ELF-1 (cell line): Measurements from ENCODE around the gene ERC2.

Source experiments
- DNase-seq: peaks from one replicate; pipeline ENCODE4 v3.0.0-alpha.2; 2016; ENCODE audit warnings: low read depth, low spot score

Gene ERC2

DNA sequence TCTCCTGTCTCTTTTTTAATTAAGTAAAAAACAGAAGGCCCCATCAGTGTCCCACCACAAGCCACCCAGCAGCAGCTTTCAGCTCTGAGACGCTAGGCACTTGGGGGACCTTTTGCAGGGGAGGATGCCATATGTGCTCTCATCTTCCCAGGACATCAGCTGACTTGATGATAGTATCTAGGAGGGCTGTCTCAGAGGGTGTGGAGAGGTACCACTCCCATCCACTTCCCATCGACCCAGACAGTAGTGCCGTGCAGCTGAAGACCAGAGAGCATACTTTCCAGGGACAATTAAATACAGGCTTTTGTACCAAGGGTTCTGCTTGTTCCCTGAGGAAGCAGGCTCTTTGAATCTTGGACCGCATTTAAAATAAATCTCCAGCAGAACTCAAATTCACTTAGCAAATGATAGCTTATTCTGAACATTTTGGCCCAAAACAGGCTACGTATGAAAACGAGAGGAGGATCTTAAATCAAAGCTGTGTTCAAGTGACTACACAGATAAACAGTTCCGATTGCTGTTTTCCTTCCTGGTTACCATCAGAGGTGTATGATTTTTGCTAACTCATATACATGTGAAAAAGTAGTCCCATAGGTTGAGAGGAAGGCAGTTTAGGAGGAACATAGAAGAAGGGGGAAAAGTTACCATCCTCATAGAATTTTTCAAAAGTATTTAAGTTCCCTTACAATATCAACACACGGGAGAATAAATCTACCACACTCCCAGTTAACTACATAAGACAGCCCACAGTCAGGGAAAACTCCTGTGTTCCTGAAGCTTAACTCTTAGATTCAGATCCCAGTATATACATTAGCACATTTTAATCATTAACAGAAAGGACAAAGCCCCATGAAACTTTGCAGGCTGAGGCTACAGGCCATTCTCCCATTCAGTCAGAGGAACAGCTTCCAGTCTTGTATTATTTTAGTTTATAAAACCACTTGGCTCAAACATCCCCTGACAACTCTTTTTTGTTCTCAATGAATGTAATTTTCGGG lies 990.7 kb downstream of the ERC2 start:
- DNase-seq: no peak

DNA sequence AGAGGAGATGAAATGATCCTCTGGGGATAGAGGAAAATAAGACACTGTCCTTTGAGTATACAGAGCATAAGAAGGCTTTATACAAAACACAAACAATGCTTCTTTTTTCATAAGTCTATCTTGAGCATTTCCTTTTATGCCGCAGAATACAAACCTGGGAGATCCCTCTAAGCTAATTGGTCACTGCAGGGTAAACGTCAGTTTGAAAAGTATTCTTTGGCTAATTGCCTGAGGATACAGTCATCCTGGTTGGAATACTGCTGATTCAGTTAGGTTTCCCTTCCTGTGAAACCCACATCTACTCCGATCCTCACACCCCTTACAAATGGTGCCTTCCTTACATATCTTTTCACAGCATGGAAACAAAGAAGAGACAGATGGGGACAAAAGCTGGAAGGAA lies 991.8 kb downstream of the ERC2 start:
- no peak for DNase-seq

DNA sequence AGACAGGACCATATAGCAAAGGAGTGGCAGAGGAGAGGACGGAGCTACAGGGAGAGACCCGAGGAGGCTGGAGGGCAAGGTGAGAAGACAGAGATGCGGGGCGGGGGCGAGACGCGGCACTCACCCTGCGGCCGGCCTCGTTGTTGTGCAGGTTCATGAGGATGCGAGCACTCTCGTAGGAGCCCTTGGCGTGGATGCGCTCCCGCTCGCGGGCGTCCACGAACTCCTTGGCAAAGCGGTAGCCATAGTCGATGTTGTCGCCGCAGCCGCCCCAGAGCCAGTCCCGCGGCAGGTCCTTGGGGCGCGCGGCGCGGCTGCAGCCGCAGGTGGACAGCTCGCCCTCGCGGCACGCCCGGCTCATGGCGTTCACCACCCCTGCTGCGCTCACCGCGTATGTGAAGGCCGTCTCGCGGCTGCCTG lies 994.0 kb downstream of the ERC2 start:
- no peak for DNase-seq

DNA sequence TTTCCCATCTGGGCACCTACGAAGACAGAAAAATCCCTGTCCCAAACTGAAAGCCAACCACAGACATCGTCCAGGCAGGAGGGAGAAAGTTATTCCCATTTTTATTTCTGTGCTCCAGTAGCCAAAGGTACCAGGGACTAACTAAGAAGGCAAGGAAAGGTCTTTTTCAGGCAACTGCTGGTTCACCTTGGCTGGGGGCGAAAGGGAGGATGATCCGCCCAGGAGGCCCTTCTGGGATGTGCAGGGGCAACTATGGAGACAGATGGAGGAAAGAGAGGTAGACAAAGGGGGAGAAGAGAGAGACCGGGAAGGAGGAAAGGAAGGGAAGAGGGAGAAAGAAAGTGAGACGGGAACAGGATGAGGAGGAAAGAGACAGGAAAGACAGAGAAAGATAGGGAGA lies 994.5 kb downstream of the ERC2 start:
- no peak for DNase-seq

DNA sequence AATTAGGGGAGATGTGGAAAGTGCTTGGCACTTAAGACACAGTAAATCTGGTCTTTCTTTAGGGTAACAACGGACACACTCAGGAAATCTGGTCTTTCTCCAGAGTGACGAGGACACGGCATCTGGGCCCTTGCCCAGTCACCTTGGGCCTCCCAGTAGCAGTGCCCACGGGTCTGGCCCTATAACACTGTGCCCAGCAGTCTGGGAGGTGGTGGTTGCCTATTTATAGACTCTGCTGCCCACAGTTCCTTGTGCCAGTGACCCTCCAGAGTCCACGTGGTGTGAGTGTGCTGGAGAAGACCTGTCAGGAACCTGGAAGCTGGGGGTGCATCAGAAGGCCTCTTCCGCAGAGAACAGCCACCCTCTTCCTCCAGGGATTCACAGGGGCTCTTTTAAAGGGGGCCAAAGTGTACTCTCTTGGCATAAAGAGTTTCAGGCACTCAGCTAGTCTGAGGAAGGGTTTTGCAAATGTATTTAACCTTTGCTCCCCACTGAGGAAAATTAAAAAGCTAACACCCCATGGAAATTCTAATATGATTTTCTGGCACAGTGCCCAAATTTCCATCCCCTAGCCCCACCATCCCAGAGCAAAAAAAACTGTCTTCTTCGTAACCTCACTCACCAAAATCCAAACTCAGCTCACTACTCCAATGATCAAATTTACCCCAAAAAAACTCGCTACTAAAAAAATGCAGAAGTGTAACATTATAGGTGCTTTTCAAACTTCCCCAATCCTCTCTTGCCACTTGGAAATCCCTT lies 996.6 kb downstream of the ERC2 start:
- DNase-seq: no peak

DNA sequence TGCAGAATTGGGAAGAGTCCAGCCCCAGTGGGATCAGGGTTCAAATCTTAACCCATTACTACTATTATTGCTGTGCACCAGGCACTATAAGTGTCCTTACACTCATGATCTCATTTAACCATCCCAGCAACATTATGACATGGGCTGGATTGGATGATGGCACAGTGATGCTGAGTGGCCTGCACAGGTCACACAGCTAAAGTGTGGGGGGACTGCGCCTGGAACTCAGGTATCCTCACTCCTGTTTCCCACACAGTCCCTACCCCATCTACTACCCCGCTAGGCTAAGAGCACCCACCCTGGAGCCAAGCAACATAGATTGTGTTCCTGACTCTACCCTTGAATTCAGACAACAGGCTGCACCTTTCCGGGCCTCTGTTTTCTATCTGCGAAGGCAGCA lies 997.2 kb downstream of the ERC2 start:
- DNase-seq: no peak

DNA sequence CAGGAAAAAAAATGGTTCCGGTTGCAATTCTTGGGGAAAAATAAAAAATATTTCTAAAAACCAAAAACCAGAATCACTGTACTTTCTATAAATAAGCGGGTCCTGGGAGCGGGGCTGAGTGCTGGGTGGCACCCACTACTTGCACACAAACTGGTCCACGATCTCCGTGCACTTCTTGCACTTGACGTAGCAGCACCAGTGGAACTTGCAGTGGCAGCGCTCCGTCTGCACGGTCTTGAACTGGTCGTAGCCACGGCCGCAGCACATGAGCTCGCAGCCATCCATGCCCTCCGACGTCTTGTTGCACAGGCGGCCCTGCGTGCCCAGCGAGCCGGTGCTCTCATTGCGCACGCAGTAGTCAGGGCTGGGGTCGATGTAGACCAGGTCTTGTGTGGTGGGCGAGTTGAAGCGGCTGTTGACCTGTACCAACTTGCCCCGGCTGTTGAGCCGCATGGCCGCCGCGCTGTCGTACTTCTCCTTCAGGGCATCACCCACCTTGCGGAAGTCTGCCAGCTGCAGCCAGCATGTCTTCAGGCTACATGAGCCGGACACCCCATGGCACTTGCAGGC lies 998.2 kb downstream of the ERC2 start:
- DNase-seq: no peak

DNA sequence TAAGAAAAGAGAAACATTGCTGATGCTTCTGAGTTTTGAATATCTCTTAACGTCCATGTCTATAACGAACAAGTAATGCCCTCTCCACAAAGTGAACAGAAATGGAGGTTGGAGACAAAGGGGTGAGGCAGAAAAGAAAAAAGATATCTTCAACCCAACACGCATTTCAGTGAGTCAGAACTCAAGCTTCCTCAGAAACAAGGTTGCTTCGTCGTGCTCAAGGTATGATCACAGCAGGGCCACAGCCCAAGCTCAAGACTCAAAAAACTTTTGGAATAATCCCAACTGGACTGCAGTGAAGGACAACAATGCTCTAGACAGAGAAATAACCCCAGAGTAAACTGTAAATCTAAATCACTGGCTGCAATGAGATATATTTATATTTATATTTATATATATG lies 1000.0 kb downstream of the ERC2 start:
- DNase-seq: no peak

DNA sequence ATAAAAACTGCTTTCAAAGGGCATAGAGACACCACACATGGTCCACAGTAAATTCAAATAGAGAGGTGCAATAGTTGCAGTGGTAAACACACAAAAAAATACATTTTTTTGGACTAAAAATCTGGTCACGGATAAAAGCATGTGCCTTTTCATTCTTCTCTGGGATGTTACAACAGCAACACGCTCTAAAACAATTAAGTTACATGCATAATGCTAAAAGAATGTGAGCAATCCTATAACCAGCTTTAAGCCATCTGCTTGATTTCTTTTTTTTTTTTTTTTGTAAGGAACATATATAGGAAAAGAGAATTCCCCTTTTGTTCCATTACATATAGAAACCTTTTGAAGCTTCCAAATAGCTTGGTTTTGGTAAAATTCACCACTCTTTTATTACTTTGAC lies 1001.2 kb downstream of the ERC2 start:
- DNase-seq: no peak

DNA sequence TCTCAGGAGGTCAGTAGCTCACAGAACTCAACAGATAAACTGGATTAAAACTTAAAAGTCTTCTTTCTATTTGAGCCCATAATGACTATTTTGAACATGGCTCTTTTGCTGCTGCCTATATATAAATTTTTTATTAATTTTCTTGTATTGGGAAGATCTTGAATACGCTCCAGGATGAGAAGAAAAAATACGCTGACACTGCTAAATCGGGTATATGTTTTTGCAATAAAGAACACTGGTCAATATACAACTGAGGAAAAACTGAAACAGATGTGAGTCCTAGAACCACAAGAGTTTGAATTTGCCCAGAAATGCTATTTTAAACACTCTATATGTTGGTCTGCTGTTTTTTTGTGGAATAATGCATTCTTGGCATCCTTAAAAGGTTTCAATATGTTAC lies 1001.7 kb downstream of the ERC2 start:
- no peak for DNase-seq

DNA sequence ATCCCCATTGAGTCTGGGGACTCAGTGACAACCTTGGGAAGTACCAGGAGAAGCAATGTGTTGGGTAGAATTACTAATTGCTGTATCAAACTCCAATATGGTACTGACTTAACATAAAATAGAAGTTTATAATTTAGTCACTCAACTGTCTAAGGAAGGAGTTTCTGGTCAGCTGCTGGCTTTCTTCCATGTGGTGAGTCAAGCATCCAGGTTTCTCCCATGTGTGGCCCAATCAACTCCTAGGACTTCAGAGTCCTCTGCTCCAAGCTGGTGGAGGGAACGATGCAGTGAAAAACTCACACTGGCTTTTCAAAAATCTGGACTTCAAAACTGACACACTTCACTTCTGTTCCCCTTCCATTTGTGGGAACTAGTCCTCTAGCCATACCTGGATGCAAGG lies 1006.4 kb downstream of the ERC2 start:
- no peak for DNase-seq

DNA sequence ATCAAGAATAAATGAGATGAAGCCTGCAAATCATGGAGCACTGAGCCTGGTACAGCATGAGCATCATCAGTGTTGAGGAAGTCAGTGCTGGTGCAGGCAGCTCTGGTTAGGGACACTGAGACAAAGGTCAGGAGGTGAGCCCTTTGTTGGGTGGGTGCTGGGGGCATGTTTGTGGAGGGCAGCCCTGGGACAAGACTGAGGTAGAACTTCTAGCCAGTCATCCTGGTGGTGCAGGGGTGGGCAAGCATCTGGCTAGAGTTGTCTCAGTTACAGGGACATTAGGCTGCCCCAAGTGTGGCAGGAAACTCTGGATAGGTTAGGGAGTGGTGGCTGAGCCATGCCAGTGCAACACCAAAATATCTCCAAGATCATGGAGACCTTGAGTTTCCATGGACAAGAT lies 1008.4 kb downstream of the ERC2 start:
- DNase-seq: no peak
